Measurements from ENCODE around the gene RUNX2. TPM values are rescaled to one million over a fixed set of nuclear protein-coding genes. Genes with fewer than 3 reads are reported as not detected.
A peak's percentile ranks its signal among the peaks of the same experiment; 100 is the strongest.
"Not testable (repeated sequence)": the region's sequence is repeated elsewhere in the genome, so short reads cannot be mapped to it uniquely, and the experiment has no call there.

Gene RUNX2
- total RNA-seq, 2 experiments from 2014 or later = 8.0 to 9.3 TPM

- POLR2A ChIA-PET = no interaction called here
- H3K27ac Mint-ChIP-seq = no peak overlapping the region
- TF ChIP-seq, protein P1, sequence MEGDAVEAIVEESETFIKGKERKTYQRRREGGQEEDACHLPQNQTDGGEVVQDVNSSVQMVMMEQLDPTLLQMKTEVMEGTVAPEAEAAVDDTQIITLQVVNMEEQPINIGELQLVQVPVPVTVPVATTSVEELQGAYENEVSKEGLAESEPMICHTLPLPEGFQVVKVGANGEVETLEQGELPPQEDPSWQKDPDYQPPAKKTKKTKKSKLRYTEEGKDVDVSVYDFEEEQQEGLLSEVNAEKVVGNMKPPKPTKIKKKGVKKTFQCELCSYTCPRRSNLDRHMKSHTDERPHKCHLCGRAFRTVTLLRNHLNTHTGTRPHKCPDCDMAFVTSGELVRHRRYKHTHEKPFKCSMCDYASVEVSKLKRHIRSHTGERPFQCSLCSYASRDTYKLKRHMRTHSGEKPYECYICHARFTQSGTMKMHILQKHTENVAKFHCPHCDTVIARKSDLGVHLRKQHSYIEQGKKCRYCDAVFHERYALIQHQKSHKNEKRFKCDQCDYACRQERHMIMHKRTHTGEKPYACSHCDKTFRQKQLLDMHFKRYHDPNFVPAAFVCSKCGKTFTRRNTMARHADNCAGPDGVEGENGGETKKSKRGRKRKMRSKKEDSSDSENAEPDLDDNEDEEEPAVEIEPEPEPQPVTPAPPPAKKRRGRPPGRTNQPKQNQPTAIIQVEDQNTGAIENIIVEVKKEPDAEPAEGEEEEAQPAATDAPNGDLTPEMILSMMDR (IDR thresholded peaks at IDR 0.05) = no peak
- H3K36me3 Mint-ChIP-seq (ENCODE audit: low read depth) = peaks cover 1% of the 10 kb centered on the region
- H3K9me3 Mint-ChIP-seq = no peaks in the 10 kb centered on the region
- no peak overlapping the region for H3K4me3 Mint-ChIP-seq
- intact Hi-C loops (cut with micrococcal nuclease) = no loop called here
- H3K27me3 Mint-ChIP-seq = peaks cover 9% of the 10 kb centered on the region
- H3K4me1 Mint-ChIP-seq (ENCODE audit: low read depth) = peaks cover 16% of the 10 kb centered on the region
- CTCF ChIA-PET = interaction anchor here (0.7 kb wide), 1 partner anchor 54 kb away, joined by 3 read pairs; no protein-coding TSS in a partner anchor
- DNase-seq (no peak), ATAC-seq (no peak)
These were observed 340.6 kb downstream of the RUNX2 start for GRCh38 chr6:45668705-45669104.

GRCh38 chr6:45673167-45673566, 345.0 kb downstream of the RUNX2 start:
- POLR2A ChIA-PET; H3K27me3 Mint-ChIP-seq; DNase-seq; ATAC-seq; H3K4me3 Mint-ChIP-seq; H3K27ac Mint-ChIP-seq; intact Hi-C loops (cut with micrococcal nuclease); H3K36me3 Mint-ChIP-seq (ENCODE audit: low read depth); H3K9me3 Mint-ChIP-seq; CTCF ChIA-PET: not testable (repeated sequence)
- H3K4me1 Mint-ChIP-seq (ENCODE audit: low read depth) = peaks cover 26% of the 10 kb centered on the region

DNA sequence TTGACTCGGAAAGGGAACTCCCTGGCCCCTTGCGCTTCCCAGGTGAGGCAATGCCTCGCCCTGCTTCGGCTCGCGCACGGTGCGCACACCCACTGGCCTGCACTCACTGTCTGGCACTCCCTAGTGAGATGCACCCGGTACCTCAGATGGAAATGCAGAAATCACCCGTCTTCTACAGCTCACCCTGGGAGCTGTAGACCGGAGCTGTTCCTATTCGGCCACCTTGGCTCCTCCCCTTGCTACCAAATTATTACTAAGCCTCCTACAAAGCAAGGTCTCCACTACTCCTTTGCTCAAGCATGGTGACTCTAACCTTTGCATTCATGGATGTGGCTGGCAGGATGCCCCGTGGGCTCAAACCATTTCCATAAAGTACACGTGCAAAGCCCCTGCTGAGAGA, 347.0 kb downstream of the RUNX2 start:
- DNase-seq; H3K27ac Mint-ChIP-seq; CTCF ChIA-PET; POLR2A ChIA-PET; H3K4me3 Mint-ChIP-seq; H3K27me3 Mint-ChIP-seq; H3K36me3 Mint-ChIP-seq (ENCODE audit: low read depth); intact Hi-C loops (cut with micrococcal nuclease); ATAC-seq: not testable (repeated sequence)
- H3K9me3 Mint-ChIP-seq = peaks cover 11% of the 10 kb centered on the region
- peaks cover 28% of the 10 kb centered on the region for H3K4me1 Mint-ChIP-seq (ENCODE audit: low read depth)

GRCh38 chr6:45675634-45676033, 347.5 kb downstream of the RUNX2 start:
- peaks cover 11% of the 10 kb centered on the region for H3K9me3 Mint-ChIP-seq
- peaks cover 1% of the 10 kb centered on the region for H3K36me3 Mint-ChIP-seq (ENCODE audit: low read depth)
- H3K27me3 Mint-ChIP-seq = no peaks in the 10 kb centered on the region
- DNase-seq (no peak), ATAC-seq (no peak)
- H3K4me1 Mint-ChIP-seq (ENCODE audit: low read depth) = peaks cover 28% of the 10 kb centered on the region
- no peak overlapping the region for H3K4me3 Mint-ChIP-seq
- ChIA-PET POLR2A (interaction anchor here (1.3 kb wide), 1 partner anchor 297 kb away, joined by 5 read pairs; the partner anchor contains the start of gene SUPT3H), CTCF (interaction anchor here (1.3 to 1.6 kb wide), 2 partner anchors 15 to 39 kb away, joined by 3 to 4 read pairs; no protein-coding TSS in a partner anchor)
- intact Hi-C loops (cut with micrococcal nuclease) = no loop called here
- no peak overlapping the region for H3K27ac Mint-ChIP-seq
- TF ChIP-seq, protein P1 (IDR thresholded peaks at IDR 0.05) = no peak

- Mint-ChIP-seq H3K4me1 (ENCODE audit: low read depth) (peaks cover 28% of the 10 kb centered on the region), H3K9me3 (peaks cover 14% of the 10 kb centered on the region), H3K36me3 (ENCODE audit: low read depth) (peaks cover 1% of the 10 kb centered on the region), H3K27ac (no peak overlapping the region), H3K27me3 (no peaks in the 10 kb centered on the region), H3K4me3 (no peak overlapping the region)
- intact Hi-C loops (cut with micrococcal nuclease) = no loop called here
- ChIA-PET CTCF (interaction anchor here (1.3 to 1.6 kb wide), 2 partner anchors 14 to 38 kb away, joined by 3 to 4 read pairs; no protein-coding TSS in a partner anchor), POLR2A (interaction anchor here (0.6 to 1.6 kb wide), 4 partner anchors 12 to 298 kb away, joined by 3 to 5 read pairs (median 4); partner anchors contain the start of gene SUPT3H)
- no peak for ATAC-seq
- TF ChIP-seq, protein P1 (IDR thresholded peaks at IDR 0.05) = no peak
- DNase-seq = peak; percentile 30
These were observed 348.2 kb downstream of the RUNX2 start for GRCh38 chr6:45676380-45676779.
